SK-N-SH (cell line): ENCODE results near the gene TIGD3. TPM values are rescaled to one million over a fixed set of nuclear protein-coding genes. Genes with fewer than 3 reads are reported as not detected.

Experiments used
- CTCF ChIA-PET: fragments of 300-600, 350-600 bp; formaldehyde crosslinking; extraction: SDS; loops from one replicate; lab custom pipeline; 2021; lab: Yijun Ruan, JAX
- POLR2A ChIA-PET: fragments of 350-600 bp; sonication (Branson Sonifier 250); formaldehyde crosslinking; extraction: SDS; loops from one replicate; lab custom pipeline; 2020; ENCODE audit warnings: antibody characterized with exemption, inconsistent platforms; lab: Yijun Ruan, JAX
- DNase-seq: peaks from one replicate; pipeline ENCODE4 v3.0.0; 2012
- H2AFZ ChIP-seq: fragments of 200-600 bp; sonication (generic); 2 replicates; pipeline ENCODE4 v1.8.1; 2016; ENCODE audit warnings: antibody characterized with exemption, mild to moderate bottlenecking, low read depth
- H3F3A ChIP-seq: fragments of 200-600 bp; sonication (generic); replicated peaks from 2 replicates; pipeline ENCODE3; 2016; ENCODE audit warnings: antibody characterized with exemption, mild to moderate bottlenecking; ENCODE audit not compliant: insufficient read depth
- H3K27ac ChIP-seq, 2 experiments: fragments of 200-500 bp in 1 of 2; fragments of 200-600 bp in 1 of 2; sonication (Bioruptor generic) in 1 of 2; sonication (generic), shearing (Covaris generic) in 1 of 2; 2 replicates each; pipeline versions ENCODE4 v1.5.1 to v1.6.1; 2014 to 2016; ENCODE audit warnings: low read depth in 2 of 2, inconsistent platforms in 1 of 2, low read length in 1 of 2, mild to moderate bottlenecking in 1 of 2, mixed read lengths in 1 of 2
- H3K27me3 ChIP-seq: fragments of 200-600 bp; sonication (generic), shearing (Covaris generic); 2 replicates; pipeline ENCODE4 v1.6.1; 2016; ENCODE audit warnings: mixed run types; ENCODE audit not compliant: insufficient read depth
- H3K36me3 ChIP-seq, 2 experiments: fragments of 200-500 bp in 1 of 2; fragments of 200-600 bp in 1 of 2; sonication (Bioruptor generic) in 1 of 2; sonication (generic) in 1 of 2; replicated peaks in 1 of 2; 2 replicates each; pipeline versions ENCODE3 to v1.5.1; 2014 to 2016; ENCODE audit warnings: low read length in 1 of 2, mild to moderate bottlenecking in 1 of 2; ENCODE audit not compliant: insufficient read depth in 2 of 2, control insufficient read depth in 1 of 2
- H3K4me1 ChIP-seq, 2 experiments: fragments of 200-500 bp in 1 of 2; fragments of 200-600 bp in 1 of 2; sonication (Bioruptor generic) in 1 of 2; sonication (generic), shearing (Covaris generic) in 1 of 2; 2 replicates each; pipeline versions ENCODE4 v1.5.1 to v1.6.1; 2014 to 2016; ENCODE audit warnings: low read depth in 1 of 2, low read length in 1 of 2, mixed run types in 1 of 2; ENCODE audit not compliant: insufficient read depth in 2 of 2, control insufficient read depth in 1 of 2
- H3K4me2 ChIP-seq: fragments of 200-600 bp; sonication (generic), shearing (Covaris generic); 2 replicates; pipeline ENCODE4 v1.6.1; 2017; ENCODE audit warnings: mixed run types
- H3K4me3 ChIP-seq, 2 experiments: fragments of 200-500 bp in 1 of 2; fragments of 200-600 bp in 1 of 2; sonication (Bioruptor generic) in 1 of 2; sonication (generic), shearing (Covaris generic) in 1 of 2; 2 replicates each; pipeline versions ENCODE4 v1.5.1 to v1.8.1; 2014 to 2016; ENCODE audit warnings: low read depth in 2 of 2, inconsistent platforms in 1 of 2, low read length in 1 of 2, mild to moderate bottlenecking in 1 of 2, mixed read lengths in 1 of 2, moderate library complexity in 1 of 2
- H3K79me2 ChIP-seq: fragments of 200-600 bp; sonication (generic); 2 replicates; pipeline ENCODE4 v1.8.1; 2017; ENCODE audit warnings: mild to moderate bottlenecking; ENCODE audit not compliant: insufficient read depth
- H3K9ac ChIP-seq: fragments of 200-600 bp; sonication (generic); 2 replicates; pipeline ENCODE4 v1.6.1; 2017; ENCODE audit warnings: mixed run types
- H3K9me2 ChIP-seq: fragments of 200-600 bp; sonication (generic); 2 replicates; pipeline ENCODE4 v1.6.1; 2017; ENCODE audit warnings: mixed run types
- H3K9me3 ChIP-seq: fragments of 200-600 bp; sonication (generic); 2 replicates; pipeline ENCODE4 v1.6.1; 2017; ENCODE audit warnings: mixed run types, mild to moderate bottlenecking, moderate library complexity
- H4K20me1 ChIP-seq: fragments of 200-600 bp; sonication (generic); 2 replicates; pipeline ENCODE4 v1.6.1; 2017; ENCODE audit warnings: mild to moderate bottlenecking, mixed run types; ENCODE audit not compliant: insufficient read depth
- CHD2 ChIP-seq: fragments of 150-350 bp; IDR thresholded peaks from 2 replicates; pipeline ENCODE4 v1.6.1; 2018; ENCODE audit warnings: low read length; ENCODE audit not compliant: partially characterized antibody
- FOXJ3 ChIP-seq: sonication (generic); formaldehyde crosslinking; IDR thresholded peaks from 2 replicates; pipeline ENCODE4 v1.5.1; 2020; ENCODE audit warnings: mild to moderate bottlenecking, missing genetic modification reagents
- MXI1 ChIP-seq: IDR thresholded peaks from 2 replicates; pipeline ENCODE4 v1.6.1; 2012; ENCODE audit warnings: mild to moderate bottlenecking, low read depth, low read length, improper control_type of control experiment
- RAD21 ChIP-seq: IDR thresholded peaks from 2 replicates; pipeline ENCODE4 v1.6.1; 2012; ENCODE audit warnings: mild to moderate bottlenecking, low read length
- RCOR1 ChIP-seq: fragments of 150-350 bp; IDR thresholded peaks from 2 replicates; pipeline ENCODE4 v1.6.1; 2017; ENCODE audit warnings: antibody characterized with exemption, low read length
- RXRA ChIP-seq: IDR thresholded peaks from 2 replicates; pipeline ENCODE4 v1.4.0; 2012; ENCODE audit warnings: low read depth, mild to moderate bottlenecking, borderline replicate concordance
- SMC3 ChIP-seq: IDR thresholded peaks from 2 replicates; pipeline ENCODE4 v1.6.1; 2012; ENCODE audit warnings: low read depth, low read length, improper control_type of control experiment
- TAF1 ChIP-seq: IDR thresholded peaks from 2 replicates; pipeline ENCODE4 v1.6.1; 2012; ENCODE audit warnings: low read depth, mild to moderate bottlenecking, low read length, moderate library complexity, borderline replicate concordance
- YY1 ChIP-seq: IDR thresholded peaks from 2 replicates; pipeline ENCODE4 v1.4.0; 2012; ENCODE audit warnings: low read depth, mild to moderate bottlenecking
- WGBS: methylation state at CpG from one replicate; pipeline ENCODE4 v1.1.6; 2017; ENCODE audit warnings: low lambda C conversion rate; 5-methylcytosine and 5-hydroxymethylcytosine counted together
- polyA plus RNA-seq, 3 experiments: library from polyadenylated mRNA; depleted of rRNA; stranded (reverse); fragments of >200 nt; gene quantifications; 2 replicates each; pipeline ENCODE4 v1.2.3, GENCODE V29; 2012
- TF ChIP-seq, protein P1 (sequence below): IDR thresholded peaks from 2 replicates; pipeline ENCODE4 v1.4.0; 2012; ENCODE audit warnings: low read depth
- TF ChIP-seq, protein P2 (sequence below): IDR thresholded peaks from 2 replicates; pipeline ENCODE4 v1.4.0; 2012; ENCODE audit warnings: low read depth, borderline replicate concordance
- TF ChIP-seq, protein P3 (sequence below): fragments of 200-600 bp; sonication (generic); IDR thresholded peaks from 2 replicates; pipeline ENCODE4 v1.6.1; 2017; ENCODE audit warnings: antibody characterized with exemption, mild to moderate bottlenecking, moderate library complexity

TIGD3 gene
- polyA plus RNA-seq, 1 of the 3 experiments (the other 2 are of a cell fraction) = 0.41 TPM

DNA sequence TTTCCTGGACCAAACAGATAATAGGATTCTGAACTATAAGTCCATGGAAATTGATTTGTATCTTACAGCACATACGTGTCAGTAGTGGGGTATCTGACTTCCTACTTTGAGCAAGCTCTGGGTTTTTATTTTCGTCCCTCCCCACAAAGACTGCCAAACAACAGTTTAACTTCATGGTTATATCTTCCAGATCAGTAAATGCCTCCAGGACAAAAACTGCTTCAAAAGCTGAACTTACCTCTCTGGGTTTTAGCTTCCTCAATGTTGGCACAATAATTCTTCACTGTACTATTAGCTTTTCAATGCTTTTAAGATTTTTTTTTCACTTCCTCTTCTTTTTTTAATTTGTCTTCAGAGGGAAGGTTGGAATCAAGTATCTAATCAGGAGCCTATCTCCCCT, 25.1 kb upstream of the TIGD3 start:
- peaks cover under 1% of the 10 kb centered on the region; the same call in 1 of the 2 replicates for H4K20me1 ChIP-seq
- H3K27ac ChIP-seq = peak overlapping the region in 1 of 2 experiments; percentile 13; a peak in 2 of 4 replicates
- H3K9me2 ChIP-seq = no peaks in the 10 kb centered on the region
- DNase-seq = no peak
- ChIA-PET CTCF (interaction anchor here (0.6 to 24.1 kb wide), 41 partner anchors 9 to 1084 kb away, joined by 3 to 1118 read pairs (median 5); partner anchors contain the start of genes CAPN1, CDC42EP2, SPDYC and TM7SF2), POLR2A (interaction anchor here (0.6 to 4.0 kb wide), 6 partner anchors 12 to 213 kb away, joined by 3 to 14 read pairs (median 4); partner anchors contain the start of gene CDC42EP2)
- H3K9me3 ChIP-seq = no peaks in the 10 kb centered on the region
- H3K27me3 ChIP-seq = no peaks in the 10 kb centered on the region
- TF ChIP-seq RCOR1 = no peak
- TF ChIP-seq, protein P1, sequence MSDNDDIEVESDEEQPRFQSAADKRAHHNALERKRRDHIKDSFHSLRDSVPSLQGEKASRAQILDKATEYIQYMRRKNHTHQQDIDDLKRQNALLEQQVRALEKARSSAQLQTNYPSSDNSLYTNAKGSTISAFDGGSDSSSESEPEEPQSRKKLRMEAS = no peak
- H3F3A ChIP-seq = peaks cover 23% of the 10 kb centered on the region
- peaks cover 8% of the 10 kb centered on the region for H3K79me2 ChIP-seq
- H3K4me2 ChIP-seq = no peak overlapping the region
- 55% methylated on average over 2 of the region's 2 CpGs for WGBS
- no peak overlapping the region; a peak in 1 of 4 replicates for H3K4me3 ChIP-seq
- H2AFZ ChIP-seq = peak overlapping the region; percentile 80
- H3K9ac ChIP-seq = no peak overlapping the region
- H3K4me1 ChIP-seq = peaks cover 0 to 3% of the 10 kb centered on the region in 2 experiments; a peak in 2 of 4 replicates
- no peaks in the 10 kb centered on the region for H3K36me3 ChIP-seq

DNA sequence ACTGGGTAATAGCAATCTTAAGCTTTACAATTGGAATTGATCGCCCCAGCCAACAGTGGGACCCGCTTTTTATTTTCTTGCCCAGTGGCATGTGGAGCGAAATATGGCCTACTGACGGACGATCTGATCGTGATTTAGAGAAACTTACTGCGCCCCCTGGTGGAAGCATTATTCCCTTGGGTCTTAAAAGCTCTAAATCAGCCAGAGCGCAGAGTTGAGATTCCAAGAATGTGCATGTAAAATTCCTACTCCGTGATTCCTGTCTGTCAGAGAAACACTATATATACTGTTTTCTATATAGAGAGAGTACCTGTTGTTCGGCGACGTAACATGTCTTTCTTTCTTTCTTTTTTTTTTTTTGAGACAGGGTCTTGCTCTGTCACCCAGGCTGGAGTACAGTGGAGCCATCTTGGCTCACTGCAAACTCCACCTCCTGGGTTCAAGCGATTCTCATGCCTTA, 24.6 kb upstream of the TIGD3 start:
- Histone ChIP-seq H3K27me3 (no peaks in the 10 kb centered on the region), H4K20me1 (peaks cover 6% of the 10 kb centered on the region; the same call in 1 of the 2 replicates), H2AFZ (peak overlapping the region; percentile 80), H3K4me1 (peaks cover 3 to 4% of the 10 kb centered on the region in 2 experiments; a peak in 3 of 4 replicates), H3K9me3 (no peaks in the 10 kb centered on the region), H3K27ac (peak overlapping the region in 1 of 2 experiments; percentile 13; a peak in 2 of 4 replicates), H3K36me3 (no peaks in the 10 kb centered on the region), H3K4me2 (no peak overlapping the region), H3K4me3 (peak overlapping the region in 1 of 2 experiments; percentile 36; a peak in 1 of 4 replicates), H3K9ac (no peak overlapping the region), H3F3A (peaks cover 22% of the 10 kb centered on the region), H3K9me2 (no peaks in the 10 kb centered on the region), H3K79me2 (peaks cover 13% of the 10 kb centered on the region)
- TF ChIP-seq FOXJ3 (CRISPR knock-in tag) = no peak
- TF ChIP-seq YY1 = 0 out of 2 replicates have a peak, but pooled peaks have one; percentile 30
- TF ChIP-seq, protein P1 = peak; percentile 57; the same call in 1 of the 2 replicates
- peak; percentile 72 for TF ChIP-seq RAD21
- no peak for TF ChIP-seq RXRA
- peak; percentile 86 for TF ChIP-seq SMC3
- peak; percentile 70 for TF ChIP-seq MXI1
- TF ChIP-seq TAF1 = no peak
- TF ChIP-seq, protein P2, sequence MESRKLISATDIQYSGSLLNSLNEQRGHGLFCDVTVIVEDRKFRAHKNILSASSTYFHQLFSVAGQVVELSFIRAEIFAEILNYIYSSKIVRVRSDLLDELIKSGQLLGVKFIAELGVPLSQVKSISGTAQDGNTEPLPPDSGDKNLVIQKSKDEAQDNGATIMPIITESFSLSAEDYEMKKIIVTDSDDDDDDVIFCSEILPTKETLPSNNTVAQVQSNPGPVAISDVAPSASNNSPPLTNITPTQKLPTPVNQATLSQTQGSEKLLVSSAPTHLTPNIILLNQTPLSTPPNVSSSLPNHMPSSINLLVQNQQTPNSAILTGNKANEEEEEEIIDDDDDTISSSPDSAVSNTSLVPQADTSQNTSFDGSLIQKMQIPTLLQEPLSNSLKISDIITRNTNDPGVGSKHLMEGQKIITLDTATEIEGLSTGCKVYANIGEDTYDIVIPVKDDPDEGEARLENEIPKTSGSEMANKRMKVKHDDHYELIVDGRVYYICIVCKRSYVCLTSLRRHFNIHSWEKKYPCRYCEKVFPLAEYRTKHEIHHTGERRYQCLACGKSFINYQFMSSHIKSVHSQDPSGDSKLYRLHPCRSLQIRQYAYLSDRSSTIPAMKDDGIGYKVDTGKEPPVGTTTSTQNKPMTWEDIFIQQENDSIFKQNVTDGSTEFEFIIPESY = no peak
- no peak for TF ChIP-seq CHD2
- TF ChIP-seq, protein P3, sequence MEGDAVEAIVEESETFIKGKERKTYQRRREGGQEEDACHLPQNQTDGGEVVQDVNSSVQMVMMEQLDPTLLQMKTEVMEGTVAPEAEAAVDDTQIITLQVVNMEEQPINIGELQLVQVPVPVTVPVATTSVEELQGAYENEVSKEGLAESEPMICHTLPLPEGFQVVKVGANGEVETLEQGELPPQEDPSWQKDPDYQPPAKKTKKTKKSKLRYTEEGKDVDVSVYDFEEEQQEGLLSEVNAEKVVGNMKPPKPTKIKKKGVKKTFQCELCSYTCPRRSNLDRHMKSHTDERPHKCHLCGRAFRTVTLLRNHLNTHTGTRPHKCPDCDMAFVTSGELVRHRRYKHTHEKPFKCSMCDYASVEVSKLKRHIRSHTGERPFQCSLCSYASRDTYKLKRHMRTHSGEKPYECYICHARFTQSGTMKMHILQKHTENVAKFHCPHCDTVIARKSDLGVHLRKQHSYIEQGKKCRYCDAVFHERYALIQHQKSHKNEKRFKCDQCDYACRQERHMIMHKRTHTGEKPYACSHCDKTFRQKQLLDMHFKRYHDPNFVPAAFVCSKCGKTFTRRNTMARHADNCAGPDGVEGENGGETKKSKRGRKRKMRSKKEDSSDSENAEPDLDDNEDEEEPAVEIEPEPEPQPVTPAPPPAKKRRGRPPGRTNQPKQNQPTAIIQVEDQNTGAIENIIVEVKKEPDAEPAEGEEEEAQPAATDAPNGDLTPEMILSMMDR = peak; percentile 85
- DNase-seq = peak; percentile 70
- WGBS = 11% methylated on average over 13 of the region's 13 CpGs
- ChIA-PET CTCF (interaction anchor here (0.6 to 24.1 kb wide), 46 partner anchors 9 to 1085 kb away, joined by 3 to 1118 read pairs (median 5); partner anchors contain the start of genes CAPN1, CDC42EP2, SPDYC and TM7SF2), POLR2A (interaction anchor here (0.6 to 4.0 kb wide), 7 partner anchors 13 to 214 kb away, joined by 3 to 14 read pairs (median 3); partner anchors contain the start of gene CDC42EP2)
